SU-DHL-6 (cell line): ENCODE measurements around the gene CTNNBL1.

Source experiments
- H2AFZ ChIP-seq: fragments of 200-600 bp; sonication (generic); 2 replicates; pipeline ENCODE4 v1.6.1; 2014; ENCODE audit warnings: low read depth, mild to moderate bottlenecking, moderate library complexity, mixed read lengths, antibody characterized with exemption, low read length; ENCODE audit not compliant: severe bottlenecking
- H3F3A ChIP-seq: fragments of 200-600 bp; shearing (Covaris generic); 2 replicates; pipeline ENCODE4 v1.6.0; 2016; ENCODE audit warnings: antibody characterized with exemption, mild to moderate bottlenecking; ENCODE audit not compliant: insufficient read depth
- H3K27ac ChIP-seq: fragments of 200-600 bp; sonication (generic); 2 replicates; pipeline ENCODE4 v1.5.1; 2016; ENCODE audit warnings: low read depth, mild to moderate bottlenecking, low read length, moderate library complexity, mixed read lengths
- H3K27me3 ChIP-seq: fragments of 200-600 bp; sonication (generic), shearing (Covaris generic); 2 replicates; pipeline ENCODE4 v1.6.0; 2014; ENCODE audit warnings: mild to moderate bottlenecking, low read length
- H3K36me3 ChIP-seq: fragments of 200-600 bp; sonication (generic); 2 replicates; pipeline ENCODE4 v1.6.1; 2014; ENCODE audit warnings: mild to moderate bottlenecking, low read length, mixed read lengths
- H3K4me2 ChIP-seq: fragments of 300-600, 200-600 bp; shearing (Covaris generic), sonication (generic); 2 replicates; pipeline ENCODE4 v1.6.0; 2014; ENCODE audit warnings: low read length, low read depth, mild to moderate bottlenecking; ENCODE audit not compliant: poor library complexity, severe bottlenecking
- H3K4me3 ChIP-seq: fragments of 200-600 bp; sonication (generic); 2 replicates; pipeline ENCODE4 v1.5.1; 2014; ENCODE audit warnings: antibody characterized with exemption, low read length, mild to moderate bottlenecking, mixed read lengths; ENCODE audit not compliant: insufficient read depth, poor library complexity, severe bottlenecking
- H3K79me2 ChIP-seq: fragments of 200-600 bp; sonication (generic); 2 replicates; pipeline ENCODE4 v1.6.1; 2014; ENCODE audit warnings: mild to moderate bottlenecking, low read length, moderate library complexity; ENCODE audit not compliant: insufficient read depth
- H3K9ac ChIP-seq: fragments of 200-600 bp; sonication (generic); 2 replicates; pipeline ENCODE4 v1.7.0; 2014; ENCODE audit warnings: mild to moderate bottlenecking, low read length
- H3K9me2 ChIP-seq: fragments of 200-600 bp; sonication (generic); replicated peaks from 2 replicates; pipeline ENCODE4 v1.6.1; 2014; ENCODE audit warnings: low read length; ENCODE audit not compliant: insufficient read depth
- H3K9me3 ChIP-seq: fragments of 200-600 bp; sonication (generic); 2 replicates; pipeline ENCODE4 v1.6.1; 2014; ENCODE audit warnings: low read length, mixed read lengths; ENCODE audit not compliant: insufficient read depth
- H4K20me1 ChIP-seq: fragments of 200-600 bp; sonication (generic); 2 replicates; pipeline ENCODE4 v1.6.1; 2014; ENCODE audit warnings: low read depth, mild to moderate bottlenecking, antibody characterized with exemption, low read length, moderate library complexity, mixed read lengths
- EZH2phosphoT487 ChIP-seq: fragments of 200-600 bp; sonication (generic), shearing (Covaris generic); conservative IDR thresholded peaks from 2 replicates; pipeline ENCODE4 v1.6.1; 2018; ENCODE audit warnings: mild to moderate bottlenecking, antibody characterized with exemption, low read length, moderate library complexity, mixed read lengths
- TF ChIP-seq, protein P1 (sequence below): fragments of 200-600 bp; sonication (generic); IDR thresholded peaks from one replicate; pipeline ENCODE4 v1.5.1; 2017; ENCODE audit warnings: antibody characterized with exemption, mild to moderate bottlenecking, low read length, moderate library complexity; ENCODE audit not compliant: insufficient read depth, poor library complexity, severe bottlenecking

CTNNBL1 gene

DNA sequence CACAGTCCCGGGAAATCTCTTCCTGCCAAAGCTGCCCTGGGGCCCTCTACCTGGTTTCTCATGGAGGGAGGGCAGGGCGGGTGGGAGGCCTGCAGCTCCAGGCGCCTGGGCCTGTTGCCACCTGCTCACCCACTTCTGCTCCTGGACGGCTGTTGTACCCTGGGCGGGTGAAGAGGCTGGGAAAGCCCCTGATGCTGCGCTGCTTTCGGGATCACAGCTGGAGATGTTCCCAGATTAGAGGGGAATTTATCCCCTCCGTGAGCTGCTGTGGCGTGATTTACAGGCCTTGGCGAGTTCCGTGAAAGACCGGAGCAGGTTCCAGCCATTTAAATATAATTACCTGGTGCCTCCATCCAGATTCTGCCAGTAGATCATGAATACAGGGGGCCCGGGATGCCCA, 196.8 kb downstream of the CTNNBL1 start:
- H3K27me3 ChIP-seq: no peaks in the 10 kb centered on the region
- no peaks in the 10 kb centered on the region for H3F3A ChIP-seq
- H3K9ac ChIP-seq: no peak overlapping the region
- H3K79me2 ChIP-seq: no peaks in the 10 kb centered on the region
- H3K4me3 ChIP-seq: no peak overlapping the region
- no peak overlapping the region for H2AFZ ChIP-seq
- H3K9me2 ChIP-seq: no peaks in the 10 kb centered on the region
- no peaks in the 10 kb centered on the region for H3K9me3 ChIP-seq
- H4K20me1 ChIP-seq: no peaks in the 10 kb centered on the region
- no peak for TF ChIP-seq EZH2phosphoT487
- TF ChIP-seq, protein P1, sequence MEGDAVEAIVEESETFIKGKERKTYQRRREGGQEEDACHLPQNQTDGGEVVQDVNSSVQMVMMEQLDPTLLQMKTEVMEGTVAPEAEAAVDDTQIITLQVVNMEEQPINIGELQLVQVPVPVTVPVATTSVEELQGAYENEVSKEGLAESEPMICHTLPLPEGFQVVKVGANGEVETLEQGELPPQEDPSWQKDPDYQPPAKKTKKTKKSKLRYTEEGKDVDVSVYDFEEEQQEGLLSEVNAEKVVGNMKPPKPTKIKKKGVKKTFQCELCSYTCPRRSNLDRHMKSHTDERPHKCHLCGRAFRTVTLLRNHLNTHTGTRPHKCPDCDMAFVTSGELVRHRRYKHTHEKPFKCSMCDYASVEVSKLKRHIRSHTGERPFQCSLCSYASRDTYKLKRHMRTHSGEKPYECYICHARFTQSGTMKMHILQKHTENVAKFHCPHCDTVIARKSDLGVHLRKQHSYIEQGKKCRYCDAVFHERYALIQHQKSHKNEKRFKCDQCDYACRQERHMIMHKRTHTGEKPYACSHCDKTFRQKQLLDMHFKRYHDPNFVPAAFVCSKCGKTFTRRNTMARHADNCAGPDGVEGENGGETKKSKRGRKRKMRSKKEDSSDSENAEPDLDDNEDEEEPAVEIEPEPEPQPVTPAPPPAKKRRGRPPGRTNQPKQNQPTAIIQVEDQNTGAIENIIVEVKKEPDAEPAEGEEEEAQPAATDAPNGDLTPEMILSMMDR: no peak
- no peaks in the 10 kb centered on the region for H3K36me3 ChIP-seq
- no peak overlapping the region for H3K27ac ChIP-seq
- H3K4me2 ChIP-seq: no peak overlapping the region

DNA sequence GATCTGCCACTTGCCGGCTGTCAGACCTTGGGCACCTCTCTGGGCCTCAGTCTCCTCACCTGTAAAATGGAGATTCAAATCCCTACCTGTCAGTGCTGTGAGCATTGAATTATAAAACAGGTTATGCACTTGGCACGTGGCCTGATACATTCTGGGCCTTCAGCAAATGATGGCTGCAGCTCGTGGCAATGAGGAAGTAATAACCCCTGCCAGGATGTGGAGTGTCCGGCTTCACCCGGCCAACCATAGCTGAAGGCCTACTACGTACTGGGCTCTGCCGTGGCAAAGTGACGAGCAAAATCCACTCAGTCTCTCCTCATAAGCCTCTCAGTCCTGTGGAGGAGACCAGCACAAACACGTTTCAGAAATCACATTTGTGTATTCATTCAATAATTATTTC, 198.2 kb downstream of the CTNNBL1 start:
- Histone ChIP-seq H3F3A (no peaks in the 10 kb centered on the region), H3K4me3 (no peak overlapping the region), H3K9me2 (no peaks in the 10 kb centered on the region), H3K9ac (no peak overlapping the region), H3K36me3 (no peaks in the 10 kb centered on the region), H3K9me3 (no peaks in the 10 kb centered on the region), H3K27ac (no peak overlapping the region), H3K4me2 (no peak overlapping the region), H3K27me3 (no peaks in the 10 kb centered on the region), H4K20me1 (no peaks in the 10 kb centered on the region), H3K79me2 (no peaks in the 10 kb centered on the region), H2AFZ (no peak overlapping the region)
- TF ChIP-seq EZH2phosphoT487: no peak
- TF ChIP-seq, protein P1: no peak

DNA sequence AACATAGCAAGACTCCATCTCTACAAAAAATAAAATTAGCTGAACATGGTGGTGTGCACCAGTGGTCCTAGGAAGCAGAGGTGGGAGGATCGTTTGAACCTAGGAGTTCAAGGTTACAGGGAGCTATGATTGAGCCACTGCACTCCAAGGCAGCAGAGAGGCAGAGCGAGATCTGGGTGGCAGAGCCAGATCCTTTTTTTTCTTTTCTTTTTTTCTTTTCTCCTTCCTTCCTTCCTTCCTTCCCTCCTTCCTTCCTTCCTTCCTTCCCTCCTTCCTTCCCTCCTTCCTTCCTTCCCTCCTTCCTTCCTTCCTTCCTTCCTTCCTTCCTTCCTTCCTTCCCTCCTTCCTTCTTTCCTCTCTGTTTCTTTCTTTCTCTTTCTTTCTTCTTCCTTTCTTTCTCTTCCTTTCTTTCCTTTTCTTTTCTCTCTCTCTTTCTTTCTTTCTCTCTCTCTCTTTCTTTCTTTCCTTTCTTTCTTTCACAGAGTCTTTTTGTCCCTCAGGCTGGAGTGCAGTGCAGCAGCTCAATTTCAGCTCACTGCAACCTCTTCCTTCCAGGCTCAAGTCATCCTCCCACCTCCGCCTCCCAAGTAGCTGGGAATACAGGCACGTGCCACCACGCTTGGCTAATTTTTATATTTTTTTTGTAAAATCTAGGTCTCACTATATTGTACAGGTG, 199.9 kb downstream of the CTNNBL1 start:
- Histone ChIP-seq H4K20me1 (no peaks in the 10 kb centered on the region), H3F3A (no peaks in the 10 kb centered on the region), H3K9ac (no peak overlapping the region), H2AFZ (no peak overlapping the region), H3K4me2 (no peak overlapping the region), H3K27me3 (no peaks in the 10 kb centered on the region), H3K4me3 (no peak overlapping the region), H3K36me3 (no peaks in the 10 kb centered on the region), H3K9me3 (no peaks in the 10 kb centered on the region), H3K79me2 (no peaks in the 10 kb centered on the region), H3K9me2 (no peaks in the 10 kb centered on the region), H3K27ac (no peak overlapping the region)
- no peak for TF ChIP-seq EZH2phosphoT487
- TF ChIP-seq, protein P1: no peak
